Esophagus squamous epithelium (tissue), 4 donors: ENCODE results near the gene FOXP1.

Experiments used
- POLR2A ChIP-seq, 4 donors: fragments of 450-650 bp; IDR thresholded peaks; one replicate each; pipeline ENCODE4 v1.6.1; 2017; ENCODE audit warnings: antibody characterized with exemption in 4 of 4, mild to moderate bottlenecking in 4 of 4, moderate library complexity in 3 of 4
- TF ChIP-seq, protein P1 (sequence below), 6 experiments: fragments of 450-650 bp in 4 of 6; fragments of 200-600 bp in 2 of 6; sonication (generic) in 2 of 6; IDR thresholded peaks; one replicate each; pipeline ENCODE4 v1.5.1; 2016 to 2019; ENCODE audit warnings: antibody characterized with exemption in 6 of 6, mild to moderate bottlenecking in 4 of 6, moderate library complexity in 4 of 6

GRCh38 chr3:71258526-71258925 lies 325.0 kb downstream of the FOXP1 start:
- TF ChIP-seq, protein P1, sequence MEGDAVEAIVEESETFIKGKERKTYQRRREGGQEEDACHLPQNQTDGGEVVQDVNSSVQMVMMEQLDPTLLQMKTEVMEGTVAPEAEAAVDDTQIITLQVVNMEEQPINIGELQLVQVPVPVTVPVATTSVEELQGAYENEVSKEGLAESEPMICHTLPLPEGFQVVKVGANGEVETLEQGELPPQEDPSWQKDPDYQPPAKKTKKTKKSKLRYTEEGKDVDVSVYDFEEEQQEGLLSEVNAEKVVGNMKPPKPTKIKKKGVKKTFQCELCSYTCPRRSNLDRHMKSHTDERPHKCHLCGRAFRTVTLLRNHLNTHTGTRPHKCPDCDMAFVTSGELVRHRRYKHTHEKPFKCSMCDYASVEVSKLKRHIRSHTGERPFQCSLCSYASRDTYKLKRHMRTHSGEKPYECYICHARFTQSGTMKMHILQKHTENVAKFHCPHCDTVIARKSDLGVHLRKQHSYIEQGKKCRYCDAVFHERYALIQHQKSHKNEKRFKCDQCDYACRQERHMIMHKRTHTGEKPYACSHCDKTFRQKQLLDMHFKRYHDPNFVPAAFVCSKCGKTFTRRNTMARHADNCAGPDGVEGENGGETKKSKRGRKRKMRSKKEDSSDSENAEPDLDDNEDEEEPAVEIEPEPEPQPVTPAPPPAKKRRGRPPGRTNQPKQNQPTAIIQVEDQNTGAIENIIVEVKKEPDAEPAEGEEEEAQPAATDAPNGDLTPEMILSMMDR (IDR thresholded peaks at IDR 0.05), result no peak
- no peak for TF ChIP-seq POLR2A (IDR thresholded peaks at IDR 0.05)
